Activated CD8-positive, alpha-beta memory T cell treated with anti-CD3 and anti-CD28 coated beads, Interleukin-2, amount 50 U/mL, for 4 hours (primary cell): Measurements from ENCODE around the gene MEGF10.
"Not testable (repeated sequence)": the region's sequence is repeated elsewhere in the genome, so short reads cannot be mapped to it uniquely, and the experiment has no call there.

Source experiments
- DNase-seq: peaks from one replicate; pipeline ENCODE4 v3.0.0-alpha.2; 2020

Gene MEGF10

DNA sequence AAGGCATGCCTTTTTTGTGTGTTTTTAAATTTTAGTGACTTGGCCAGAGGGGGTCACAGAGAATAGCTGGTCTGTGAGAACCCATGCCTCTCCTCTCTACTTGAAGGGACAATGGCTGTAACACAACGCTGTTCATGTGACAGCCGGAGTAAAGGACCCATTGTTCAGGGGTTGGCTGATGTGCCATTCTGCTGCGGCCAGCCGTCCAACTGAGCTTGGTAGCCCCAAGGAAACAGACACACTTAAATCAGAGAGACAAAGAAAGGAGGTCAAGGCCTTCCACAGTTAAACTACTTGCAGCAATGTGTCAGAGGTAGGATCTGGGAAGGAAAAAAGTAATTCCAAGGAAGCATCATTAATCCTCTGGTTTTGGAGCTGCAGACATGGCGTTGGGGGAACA lies 8.1 kb downstream of the MEGF10 start:
- DNase-seq = no peak

DNA sequence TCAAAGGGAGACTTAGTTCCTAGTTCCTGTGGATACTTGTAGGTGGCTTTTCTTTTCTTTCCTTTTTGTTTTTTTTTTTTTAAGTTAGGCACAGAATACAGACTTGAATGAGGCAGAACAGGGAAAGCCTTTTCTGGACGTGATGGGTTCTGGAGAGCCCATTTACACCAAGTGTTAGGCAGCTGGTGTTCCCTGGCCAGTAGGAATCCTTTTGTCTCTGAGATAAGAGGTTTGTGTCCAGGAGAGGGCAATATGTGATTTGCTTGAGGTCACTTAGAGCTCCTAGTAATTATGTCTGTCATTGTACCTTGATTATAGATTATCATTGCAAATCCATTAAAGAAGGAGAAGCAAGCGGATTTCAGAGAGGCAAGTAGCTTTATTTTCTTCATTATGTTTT lies 9.1 kb downstream of the MEGF10 start:
- DNase-seq = no peak

DNA sequence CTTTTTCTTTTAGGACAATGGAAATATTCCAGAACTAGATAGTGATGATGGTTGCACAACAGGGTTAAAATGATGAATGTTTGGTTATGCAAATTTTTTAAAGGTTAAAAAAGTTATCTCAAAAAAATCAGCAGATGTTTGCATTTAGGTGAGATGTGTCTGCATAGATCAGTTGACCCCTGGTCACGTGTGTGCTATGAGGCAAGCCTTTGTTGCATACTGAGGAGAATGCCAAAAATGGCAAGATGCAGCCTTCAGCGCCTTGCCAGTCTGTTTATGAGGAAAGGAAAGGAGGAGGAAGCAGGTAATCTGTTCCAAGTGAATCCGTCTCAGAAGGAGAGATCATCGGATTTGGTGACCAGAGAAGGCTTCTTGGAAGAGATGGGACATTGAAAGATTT lies 11.9 kb downstream of the MEGF10 start:
- DNase-seq = no peak

DNA sequence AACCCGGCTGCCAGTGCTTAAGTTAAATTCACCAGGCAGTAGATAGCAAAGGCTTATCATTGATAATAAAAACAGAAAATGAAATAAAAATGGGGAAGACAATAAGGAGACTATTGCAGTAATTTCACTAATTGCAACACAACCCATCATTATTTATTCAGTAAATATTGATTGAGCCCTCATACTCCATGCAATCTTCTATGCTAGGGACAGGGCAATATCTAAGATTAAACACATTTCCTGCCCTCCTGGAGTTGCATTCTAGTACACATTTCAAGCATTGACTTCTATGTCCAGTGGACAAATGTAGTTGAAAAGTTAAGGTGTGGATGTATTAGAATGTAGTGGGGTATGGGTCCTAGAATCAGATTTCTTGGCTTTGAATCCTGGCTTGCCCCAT lies 12.8 kb downstream of the MEGF10 start:
- DNase-seq = no peak

DNA sequence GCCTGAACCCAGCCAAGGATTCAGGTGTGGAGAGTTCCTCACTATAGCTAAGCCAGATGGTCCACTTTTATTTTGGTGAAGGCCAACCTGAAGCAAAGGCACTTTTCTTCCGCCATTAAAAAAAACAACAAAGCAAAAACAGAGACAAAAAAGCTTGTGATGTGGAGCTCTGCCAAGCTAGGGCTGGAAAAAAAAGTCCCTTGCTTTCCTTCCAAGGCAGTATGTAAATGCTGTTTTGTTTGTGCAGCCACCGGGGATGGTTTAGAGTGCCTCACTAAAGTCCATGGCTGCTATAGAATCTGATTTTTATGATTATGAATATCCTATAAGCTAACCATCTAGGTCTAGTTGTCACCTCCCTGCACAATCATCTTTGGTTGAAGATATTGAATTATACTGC lies 14.9 kb downstream of the MEGF10 start:
- no peak for DNase-seq

DNA sequence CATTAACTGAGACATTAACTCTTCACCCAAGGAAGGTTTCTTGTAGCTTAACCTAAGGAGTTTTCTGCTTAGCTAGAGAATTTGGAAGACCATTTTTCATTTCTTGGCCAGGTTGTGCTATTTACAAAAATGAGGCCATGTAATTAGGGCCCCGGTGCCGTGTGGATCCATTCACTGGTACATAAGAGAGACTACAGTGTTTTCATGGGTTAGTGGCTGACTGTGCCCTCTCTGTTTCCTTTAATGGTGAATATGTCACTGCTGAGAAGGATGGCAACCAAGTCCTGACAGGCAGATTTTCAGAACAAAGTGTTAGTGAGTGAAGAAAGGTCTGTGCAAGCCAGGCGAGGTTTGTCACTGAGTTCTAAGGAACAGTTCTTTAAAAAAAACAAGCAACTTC lies 15.4 kb downstream of the MEGF10 start:
- no peak for DNase-seq

DNA sequence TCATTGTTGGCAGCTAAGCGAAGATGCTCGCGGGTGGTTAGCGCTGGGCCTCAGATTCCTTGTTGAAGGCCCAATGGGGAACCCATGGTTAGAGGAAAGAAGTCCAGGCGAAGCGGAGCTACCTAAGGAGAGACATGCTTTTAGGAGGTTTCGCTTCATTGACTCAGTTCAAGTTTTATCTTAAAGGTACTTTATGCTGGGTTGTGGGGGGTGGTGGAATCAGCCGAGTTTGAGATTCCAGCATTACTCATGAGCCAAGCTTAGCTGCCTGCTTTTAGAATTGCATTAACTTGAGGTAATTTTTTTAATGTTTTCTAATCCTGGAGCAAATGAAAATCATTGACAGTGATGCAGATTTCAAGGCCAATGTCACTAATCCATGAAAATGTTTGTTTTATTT lies 16.1 kb downstream of the MEGF10 start:
- no peak for DNase-seq

DNA sequence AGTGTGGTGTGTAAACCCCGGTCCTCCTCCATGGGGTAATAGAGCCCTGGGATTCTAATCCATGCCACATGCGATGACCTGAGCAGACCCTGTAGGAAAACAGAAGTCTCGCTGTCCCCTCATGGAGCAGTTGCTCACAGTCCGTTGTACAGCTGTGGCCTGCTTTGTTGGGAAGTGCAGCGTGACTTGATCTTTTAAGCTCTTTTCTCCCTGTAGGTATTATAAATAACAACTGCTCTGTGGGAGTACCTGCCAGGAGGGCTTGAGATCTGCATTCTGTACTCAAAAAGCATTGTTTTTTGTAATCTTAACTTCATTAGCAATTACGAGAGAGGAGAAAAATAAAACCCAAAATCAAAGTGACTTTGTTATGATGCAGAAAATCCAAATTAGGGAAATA lies 17.3 kb downstream of the MEGF10 start:
- DNase-seq = no peak

DNA sequence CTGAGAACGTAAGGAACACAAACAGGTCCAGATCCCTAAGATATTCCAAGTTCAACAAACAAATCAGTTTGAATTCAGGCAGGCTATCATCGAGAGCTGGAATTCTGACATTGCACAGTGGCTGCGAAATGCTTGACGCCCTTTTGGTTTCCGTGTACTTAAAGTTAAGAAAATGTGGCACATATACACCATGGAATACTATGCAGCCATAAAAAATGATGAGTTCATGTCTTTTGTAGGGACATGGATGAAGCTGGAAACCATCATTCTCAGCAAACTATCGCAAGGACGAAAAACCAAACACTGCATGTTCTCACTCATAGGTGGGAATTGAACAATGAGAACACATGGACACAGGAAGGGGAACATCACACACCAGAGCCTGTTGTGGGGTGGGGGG lies 17.7 kb downstream of the MEGF10 start:
- not testable (repeated sequence) for DNase-seq

DNA sequence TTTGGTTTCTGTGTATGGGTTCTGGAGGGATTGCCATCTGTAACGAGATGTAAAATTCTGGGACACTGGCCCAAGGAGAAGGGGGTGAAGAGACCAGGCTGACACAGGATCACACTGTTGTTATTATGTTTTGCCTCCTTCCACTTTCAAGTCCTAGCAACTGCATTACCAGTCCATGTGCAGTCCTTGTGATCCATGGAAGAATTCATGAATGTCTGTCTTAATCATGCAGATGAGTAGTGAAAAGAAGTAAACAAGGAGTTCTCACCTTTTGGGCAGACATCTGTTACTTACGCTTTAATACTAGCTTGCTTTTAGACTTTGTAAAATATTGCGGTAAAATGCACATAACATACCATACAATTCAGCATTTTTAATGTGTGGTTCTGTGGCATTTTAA lies 18.3 kb downstream of the MEGF10 start:
- no peak for DNase-seq

DNA sequence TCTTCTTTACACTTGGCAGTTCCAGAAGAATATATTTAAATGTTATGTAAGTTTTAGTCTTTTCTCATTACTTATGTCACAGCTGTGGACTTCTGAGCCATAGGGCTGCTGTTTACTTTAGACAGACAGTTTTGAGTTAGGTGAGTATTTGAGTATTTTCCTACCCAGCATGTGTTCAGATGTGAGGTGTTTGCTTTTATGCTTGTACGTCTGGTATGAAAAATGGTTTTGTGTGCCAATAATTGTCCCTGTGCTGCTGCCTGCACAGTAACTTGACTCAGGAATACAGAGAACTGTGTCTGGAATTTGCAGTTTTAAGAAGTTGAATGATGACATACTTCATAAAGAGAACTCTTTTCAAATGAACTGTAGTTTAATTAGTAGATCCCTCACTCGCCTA lies 20.8 kb downstream of the MEGF10 start:
- DNase-seq = no peak

DNA sequence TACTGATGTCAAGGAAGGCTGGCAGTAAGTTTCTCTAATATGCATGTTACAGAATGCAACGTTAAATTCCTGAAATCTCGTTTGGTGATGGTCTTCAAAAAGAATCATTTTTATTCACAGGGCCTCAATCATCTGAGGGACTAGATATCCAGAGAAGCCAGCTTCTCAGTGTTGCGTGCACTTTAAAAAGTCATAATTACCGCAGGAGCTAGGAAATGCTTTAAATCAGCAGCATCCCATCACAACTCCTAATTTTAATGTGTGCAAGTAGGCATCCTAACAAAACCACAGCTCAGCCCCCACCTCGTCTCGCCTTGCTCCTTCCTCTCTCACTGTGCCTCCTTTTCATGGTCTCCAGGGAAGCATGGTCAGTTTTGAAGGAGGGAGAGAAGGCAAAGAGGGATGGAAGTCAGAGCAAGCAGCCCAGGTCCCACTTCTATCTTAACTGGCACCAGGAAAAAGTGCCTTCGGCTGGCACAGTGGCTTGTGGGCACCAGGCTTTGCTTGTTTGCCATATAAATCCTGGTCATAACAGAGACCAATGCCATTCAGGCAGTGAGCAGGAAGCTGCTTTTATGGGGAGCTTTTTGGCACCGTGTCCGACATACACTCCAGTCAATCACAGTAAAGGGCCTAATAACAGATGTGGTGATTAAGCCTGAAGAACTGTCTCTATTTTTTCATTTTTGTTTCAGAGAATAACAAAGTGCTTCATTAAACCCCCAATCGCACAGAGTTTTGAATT lies 21.4 kb downstream of the MEGF10 start:
- DNase-seq = no peak

DNA sequence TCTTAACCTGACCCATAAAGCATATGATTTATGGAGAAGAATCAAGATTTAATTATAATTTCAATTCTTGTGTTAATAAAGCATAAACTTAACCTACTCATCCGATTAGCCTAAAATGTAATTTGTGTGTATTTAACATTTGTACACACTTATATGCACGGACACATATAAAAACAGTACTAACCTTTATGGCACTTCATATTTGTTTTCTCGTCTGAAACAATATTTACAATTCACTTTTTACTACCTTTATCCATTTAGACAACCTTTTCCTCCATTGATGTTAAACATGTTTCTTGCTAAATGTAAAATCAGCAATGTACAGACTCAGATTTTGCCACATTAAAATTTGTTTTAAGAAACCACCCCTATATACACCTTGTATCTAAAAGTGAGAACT lies 22.8 kb downstream of the MEGF10 start:
- DNase-seq = no peak

DNA sequence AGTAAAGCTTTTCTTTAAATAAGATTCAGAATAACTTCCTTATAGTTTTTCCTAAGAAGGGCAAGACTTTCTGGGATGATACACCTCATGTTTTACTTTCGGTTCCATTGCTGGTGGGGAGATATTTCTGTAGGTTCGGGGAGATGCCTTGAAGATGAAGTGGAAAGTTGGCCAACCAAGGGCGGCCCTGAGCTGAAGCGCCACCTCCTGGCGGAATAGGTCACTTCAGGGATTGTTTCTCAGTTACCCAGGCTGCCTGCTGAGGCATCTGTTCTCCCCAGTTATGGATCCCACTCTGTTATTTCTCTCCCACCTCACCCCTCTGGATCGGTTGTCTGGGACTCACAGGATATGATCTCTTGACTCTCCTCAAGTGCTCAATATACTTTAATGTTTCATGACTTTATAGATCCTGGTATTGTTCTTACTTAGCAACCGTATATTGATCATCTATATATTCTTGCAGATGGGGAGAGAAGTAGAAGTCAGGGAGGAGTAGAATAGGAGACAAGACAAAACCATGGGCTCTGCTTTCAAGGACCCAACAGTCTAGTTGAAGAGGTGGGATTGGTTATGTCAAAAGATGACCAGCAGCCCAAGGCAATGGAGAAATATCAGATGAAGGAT lies 23.4 kb downstream of the MEGF10 start:
- DNase-seq = peak; percentile 66

DNA sequence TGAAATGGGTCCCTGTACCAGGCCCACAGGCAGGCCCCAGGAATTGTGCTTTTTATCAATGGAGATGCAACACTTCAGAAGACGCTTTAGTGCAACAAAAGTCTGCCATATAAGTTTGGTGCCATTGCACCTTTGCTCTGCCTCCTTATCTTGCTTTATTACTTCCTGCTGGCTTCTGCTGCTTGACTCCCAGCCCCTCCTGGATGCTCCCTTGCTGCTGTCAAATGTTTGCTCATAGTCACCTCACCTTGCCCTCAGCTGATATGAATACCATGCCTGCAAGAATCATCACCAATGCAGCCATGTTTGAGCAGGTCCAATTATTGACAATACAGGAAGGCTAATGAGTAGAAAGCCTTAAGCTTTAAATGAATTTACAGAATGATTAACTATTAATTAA lies 25.4 kb downstream of the MEGF10 start:
- no peak for DNase-seq

DNA sequence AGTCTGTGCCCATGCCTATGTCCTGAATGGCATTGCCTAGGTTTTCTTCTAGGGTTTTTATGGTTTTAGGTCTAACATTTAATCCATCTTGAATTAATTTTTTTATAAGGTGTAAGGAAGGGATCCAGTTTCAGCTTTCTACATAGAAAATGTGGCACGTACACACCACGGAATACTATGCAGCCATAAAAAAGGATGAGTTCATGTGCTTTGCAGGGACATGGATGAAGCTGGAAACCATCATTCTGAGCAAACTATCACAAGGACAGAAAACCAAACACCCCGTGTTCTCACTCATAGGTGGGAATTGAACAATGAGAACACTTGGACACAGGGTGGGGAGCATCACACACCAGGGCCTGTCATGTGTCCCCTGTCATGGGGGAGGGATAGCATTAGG lies 26.8 kb downstream of the MEGF10 start:
- DNase-seq = not testable (repeated sequence)

DNA sequence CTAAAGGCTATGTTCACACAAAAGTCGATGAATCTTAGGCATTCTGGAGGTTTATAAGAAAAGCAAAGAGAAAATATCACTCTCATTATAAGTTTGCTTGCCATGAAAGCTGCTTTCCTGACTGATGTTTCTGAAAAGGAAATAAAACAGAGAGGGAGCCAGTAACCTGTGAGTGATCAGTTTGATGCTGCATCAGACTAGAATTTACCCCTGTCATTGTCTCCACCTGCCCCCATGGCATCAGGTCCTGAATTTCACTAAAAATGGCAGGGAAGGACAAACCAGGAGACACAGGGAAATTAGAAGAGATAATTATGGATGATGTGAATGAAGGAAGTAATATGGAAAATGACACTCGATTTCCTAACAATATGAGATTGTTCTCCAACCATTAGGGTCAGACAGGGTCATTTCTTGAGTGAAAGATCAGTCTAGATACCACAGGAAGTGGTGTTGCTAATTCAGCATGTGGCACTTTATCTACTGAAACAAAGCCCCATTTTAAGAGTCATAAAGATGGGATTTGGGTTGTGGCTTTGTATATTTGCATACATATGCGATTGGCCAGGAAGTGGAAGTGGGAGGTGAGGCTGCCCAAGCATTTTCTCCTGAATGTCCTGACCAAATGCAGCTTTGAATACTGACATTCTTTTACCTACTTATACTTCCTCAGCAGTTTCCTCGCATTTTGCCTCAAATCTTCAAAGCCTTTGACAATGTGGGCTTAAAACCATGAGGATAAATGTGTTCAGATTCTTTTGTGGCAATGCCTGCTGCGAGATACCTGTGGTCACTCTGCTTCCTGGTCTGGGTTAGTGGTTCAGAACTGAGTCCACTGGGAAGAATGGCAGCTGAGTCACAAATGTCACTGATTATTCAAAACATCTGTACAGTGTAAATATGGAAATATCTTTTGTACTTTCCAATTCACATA lies 29.7 kb downstream of the MEGF10 start:
- DNase-seq = no peak

DNA sequence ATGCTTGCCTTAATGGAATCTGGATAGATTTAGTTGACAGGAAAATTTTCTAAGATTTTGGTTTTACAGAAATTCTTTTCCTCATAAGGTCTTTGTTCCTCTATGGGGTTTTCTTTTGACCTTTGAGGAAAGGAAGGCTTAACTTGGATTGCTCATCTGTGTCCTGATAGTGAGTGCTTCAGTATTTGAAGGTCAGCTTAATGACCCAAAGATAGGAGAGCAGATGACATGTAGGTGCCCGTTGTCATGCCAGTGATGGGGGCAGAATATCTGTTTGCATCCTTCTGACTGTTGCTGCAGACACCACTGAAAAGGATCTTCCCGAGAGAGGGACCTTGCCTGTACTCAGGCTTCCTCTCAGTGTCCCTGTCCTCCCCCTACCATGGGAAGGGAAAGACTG lies 30.9 kb downstream of the MEGF10 start:
- DNase-seq = no peak

DNA sequence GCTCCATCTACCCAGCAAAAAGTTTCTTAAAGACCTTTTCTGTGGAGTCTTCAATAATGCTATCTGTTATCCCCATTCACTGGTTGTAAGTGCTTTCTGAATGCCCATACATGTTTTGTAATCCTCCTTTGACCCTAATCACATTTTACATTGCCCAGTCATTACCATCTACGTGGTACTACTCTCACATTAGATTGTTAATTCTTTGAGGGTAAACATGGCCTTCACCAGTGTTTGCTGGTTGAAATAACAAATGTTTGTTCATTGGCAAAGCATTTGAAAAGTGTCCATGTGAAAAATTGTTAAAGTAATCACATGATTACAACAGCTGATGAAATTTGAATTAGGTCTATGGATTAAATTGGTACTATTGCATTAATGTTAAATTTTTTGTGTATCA lies 31.8 kb downstream of the MEGF10 start:
- DNase-seq = no peak

DNA sequence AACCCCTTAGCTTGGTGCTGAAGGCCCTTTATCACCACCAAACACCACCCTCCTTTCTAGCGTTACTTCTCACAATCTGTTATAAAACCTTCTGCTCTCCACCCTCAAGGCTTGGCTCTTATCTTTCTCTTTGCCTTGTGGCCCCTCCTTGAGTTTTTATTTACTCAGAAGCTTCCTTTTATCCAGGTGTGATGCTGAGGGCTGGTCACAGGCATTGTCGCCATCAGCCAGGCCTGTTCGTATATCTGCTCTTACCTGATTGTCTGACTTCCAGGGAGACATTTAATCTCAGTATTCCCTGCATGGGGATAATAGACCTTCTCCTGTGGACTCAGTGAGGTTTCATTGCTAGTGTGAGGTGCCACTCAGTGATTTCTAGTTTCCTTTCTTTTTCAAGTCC lies 34.2 kb downstream of the MEGF10 start:
- DNase-seq = no peak

DNA sequence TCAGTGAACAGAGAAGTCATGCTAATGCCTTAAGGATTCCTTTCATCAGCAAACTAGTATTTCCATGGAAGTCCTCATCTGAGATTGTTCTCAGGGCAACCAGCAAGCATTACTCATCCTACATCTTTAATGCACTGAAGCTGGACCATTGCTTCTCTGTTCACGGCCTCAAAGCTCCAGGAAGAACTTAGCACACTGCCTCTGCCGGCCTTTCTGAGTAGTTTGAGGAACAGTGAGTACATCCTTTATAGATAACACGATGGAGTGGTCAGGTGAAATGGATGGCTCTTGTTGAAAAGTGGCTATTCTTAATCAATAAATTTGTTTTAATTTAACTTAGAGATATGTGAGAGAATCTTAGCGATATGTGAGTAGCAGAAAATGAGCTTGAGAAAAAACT lies 35.8 kb downstream of the MEGF10 start:
- no peak for DNase-seq

DNA sequence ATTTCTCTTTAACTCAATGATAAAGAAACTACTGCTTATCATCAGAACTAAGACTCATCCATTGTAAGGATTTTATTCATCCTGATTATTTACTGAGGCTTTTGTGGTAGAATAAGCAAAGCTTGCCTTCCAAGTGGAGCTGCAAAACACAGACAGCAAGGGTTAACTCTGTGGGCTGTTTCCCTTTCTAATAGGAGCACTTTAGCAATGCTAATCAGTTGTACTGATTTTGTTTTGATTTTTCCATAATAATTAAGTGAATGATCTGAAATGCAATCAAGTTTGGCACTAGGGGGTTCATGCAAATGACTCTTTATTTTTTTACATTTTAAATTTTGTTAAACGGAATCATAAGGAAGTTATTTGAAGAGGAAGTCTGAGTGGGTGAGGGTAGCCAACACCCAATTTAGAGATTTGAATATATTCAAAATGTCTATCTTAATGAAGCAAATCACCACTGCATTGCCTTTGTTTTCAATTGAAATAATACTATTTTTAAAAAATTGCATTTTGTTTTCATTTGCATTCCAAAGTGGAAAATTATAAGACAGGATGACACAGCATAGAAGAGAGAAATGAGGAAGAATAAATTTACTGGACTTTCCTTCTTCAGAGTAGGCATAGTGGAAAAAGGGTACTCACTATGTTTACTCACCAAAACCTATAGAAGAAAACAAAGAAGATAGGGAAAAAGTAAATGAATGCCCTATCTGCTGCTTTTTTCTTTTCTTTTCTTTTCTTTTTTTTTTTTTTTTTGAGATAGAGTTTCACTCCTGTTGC lies 36.6 kb downstream of the MEGF10 start:
- DNase-seq = no peak

DNA sequence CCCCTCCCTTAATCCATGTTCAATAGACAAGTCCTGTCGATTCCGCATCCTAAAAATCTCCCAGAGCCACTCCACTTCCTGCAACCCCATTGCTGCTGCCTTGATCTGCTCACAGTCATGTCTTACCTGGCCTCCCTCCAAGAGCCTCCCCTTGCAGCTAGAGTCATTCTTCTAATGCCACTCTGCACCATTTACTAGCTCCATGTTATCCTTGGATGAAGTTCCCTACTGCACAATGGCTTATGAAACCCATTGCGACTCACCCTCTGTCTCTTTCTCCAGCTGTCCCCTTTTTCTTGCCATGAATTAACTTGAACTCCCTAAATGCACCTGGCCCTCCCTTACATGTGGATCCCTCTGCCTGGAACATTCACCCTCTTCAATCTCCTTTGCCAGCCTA lies 39.5 kb downstream of the MEGF10 start:
- no peak for DNase-seq
